Suppressor macrophage treated with lipopolysaccharide for 4 hours (primary cell): Measurements from ENCODE around the gene SLC1A2.
"Not testable (repeated sequence)": the region's sequence is repeated elsewhere in the genome, so short reads cannot be mapped to it uniquely, and the experiment has no call there.

ENCODE experiments used
- DNase-seq: peaks from one replicate; pipeline ENCODE4 v3.0.0-alpha.2; 2020

The SLC1A2 gene

GRCh38 chr11:35238882-35239281 is 180.5 kb downstream of the SLC1A2 start:
- no peak for DNase-seq

- no peak for DNase-seq
These were observed 181.3 kb downstream of the SLC1A2 start for GRCh38 chr11:35237860-35238715.

- DNase-seq = no peak
These were observed 182.0 kb downstream of the SLC1A2 start for GRCh38 chr11:35237351-35237750.

GRCh38 chr11:35236667-35237003 is 182.7 kb downstream of the SLC1A2 start:
- peak; percentile 88 for DNase-seq

- DNase-seq = no peak
These were observed 183.3 kb downstream of the SLC1A2 start for GRCh38 chr11:35235936-35236666.

- DNase-seq = no peak
These were observed 183.9 kb downstream of the SLC1A2 start for GRCh38 chr11:35235498-35235897.

GRCh38 chr11:35235157-35235468 is 184.2 kb downstream of the SLC1A2 start:
- DNase-seq = no peak

GRCh38 chr11:35234460-35235156 is 184.8 kb downstream of the SLC1A2 start:
- DNase-seq = no peak

- no peak for DNase-seq
These were observed 185.8 kb downstream of the SLC1A2 start for GRCh38 chr11:35233518-35233917.

GRCh38 chr11:35232891-35233330 is 186.4 kb downstream of the SLC1A2 start:
- DNase-seq = no peak

GRCh38 chr11:35231076-35231860 is 188.1 kb downstream of the SLC1A2 start:
- DNase-seq = no peak

- DNase-seq = no peak
These were observed 189.0 kb downstream of the SLC1A2 start for GRCh38 chr11:35230388-35230787.

GRCh38 chr11:35228328-35228725 is 191.0 kb downstream of the SLC1A2 start:
- peak; percentile 70 for DNase-seq

- DNase-seq = peak; percentile 92
These were observed 191.6 kb downstream of the SLC1A2 start for GRCh38 chr11:35227576-35228327.

- DNase-seq = not testable (repeated sequence)
These were observed 192.6 kb downstream of the SLC1A2 start for GRCh38 chr11:35226756-35227155.

GRCh38 chr11:35225946-35226520 is 193.3 kb downstream of the SLC1A2 start:
- DNase-seq = no peak

- DNase-seq = no peak
These were observed 195.4 kb downstream of the SLC1A2 start for GRCh38 chr11:35223991-35224390.

- no peak for DNase-seq
These were observed 196.0 kb downstream of the SLC1A2 start for GRCh38 chr11:35223371-35223796.

GRCh38 chr11:35218956-35219355 is 200.4 kb downstream of the SLC1A2 start:
- DNase-seq = no peak

GRCh38 chr11:35216962-35217678 is 202.2 kb downstream of the SLC1A2 start:
- DNase-seq = no peak

GRCh38 chr11:35215945-35216344 is 203.4 kb downstream of the SLC1A2 start:
- no peak for DNase-seq
